CD4-positive, alpha-beta T cell treated with Interleukin-2 at 100 ng/mL for 4 hours (primary cell): ENCODE data around the gene XRRA1.
"Not testable (repeated sequence)": the region's sequence is repeated elsewhere in the genome, so short reads cannot be mapped to it uniquely, and the experiment has no call there.

Source experiments
- DNase-seq: peaks from one replicate; pipeline ENCODE4 v3.0.0-alpha.2; 2020; ENCODE audit warnings: low spot score

The XRRA1 gene

DNA sequence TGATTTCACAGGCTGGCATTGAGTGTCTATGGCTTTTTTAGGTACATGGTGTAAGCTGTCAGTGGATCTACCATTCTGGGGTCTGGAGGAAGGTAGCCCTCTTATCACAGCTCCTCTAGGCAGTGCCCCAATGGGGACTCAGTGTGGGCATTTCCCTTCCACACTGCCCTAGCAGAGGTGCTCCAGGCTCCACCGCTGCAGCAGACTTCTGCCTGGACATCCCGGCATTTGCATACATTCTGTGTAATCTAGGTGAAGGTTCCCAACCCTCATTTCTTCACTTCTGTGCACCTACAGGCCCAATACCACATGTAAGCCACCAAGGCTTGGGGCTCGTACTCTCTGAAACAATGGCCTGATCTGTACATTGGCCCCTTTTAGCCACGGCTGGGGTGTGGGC, 122.0 kb downstream of the XRRA1 start:
- no peak for DNase-seq

DNA sequence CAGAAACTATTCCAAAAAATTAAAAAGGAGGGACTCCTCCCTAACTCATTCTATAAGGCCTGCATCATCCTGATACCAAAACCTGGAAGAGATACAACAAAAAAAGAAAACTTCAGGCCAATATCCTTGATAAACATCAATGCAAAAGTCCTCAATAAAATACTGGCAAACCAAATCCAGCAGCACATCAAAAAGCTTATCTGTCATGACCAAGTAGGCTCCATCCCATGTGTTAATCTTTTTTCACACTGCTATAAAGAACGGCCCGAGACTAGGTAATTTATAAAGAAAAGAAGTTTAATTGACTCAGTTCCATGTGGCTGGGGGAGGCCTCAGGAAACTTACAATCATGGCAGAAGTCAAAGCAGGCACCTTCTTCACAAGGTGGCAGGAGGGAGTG, 123.3 kb downstream of the XRRA1 start:
- DNase-seq, result not testable (repeated sequence)

DNA sequence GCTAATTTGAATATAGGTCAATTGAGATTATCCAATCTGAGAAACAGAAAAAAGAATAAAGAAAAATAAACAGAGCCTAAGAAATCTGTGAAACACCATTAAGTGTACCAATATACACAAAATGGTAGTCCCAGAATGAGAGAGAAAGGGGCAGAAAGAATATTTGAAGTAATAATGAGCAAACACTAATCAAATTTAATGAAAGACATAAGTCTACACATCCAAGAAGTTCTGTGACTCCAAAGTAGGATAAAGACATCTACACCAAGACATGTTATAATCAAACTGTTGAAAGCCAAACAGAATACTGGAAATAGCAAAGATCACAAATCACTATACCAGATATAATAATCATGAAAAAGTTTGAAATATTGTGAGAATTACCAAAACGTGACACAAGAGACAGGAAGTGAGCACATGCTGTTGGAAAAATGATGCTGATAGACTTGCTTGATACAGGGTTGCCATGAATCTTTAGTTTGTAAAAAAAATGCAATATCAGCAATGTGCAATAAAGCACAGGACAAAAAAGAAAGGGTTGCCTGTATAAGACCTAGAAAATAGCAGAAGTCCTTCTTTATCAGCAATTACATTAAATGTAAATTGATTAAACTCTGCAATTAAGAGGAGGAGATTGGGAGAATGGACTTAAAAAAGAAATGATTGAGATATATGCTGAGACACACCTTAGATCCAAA, 124.5 kb downstream of the XRRA1 start:
- DNase-seq, result no peak

DNA sequence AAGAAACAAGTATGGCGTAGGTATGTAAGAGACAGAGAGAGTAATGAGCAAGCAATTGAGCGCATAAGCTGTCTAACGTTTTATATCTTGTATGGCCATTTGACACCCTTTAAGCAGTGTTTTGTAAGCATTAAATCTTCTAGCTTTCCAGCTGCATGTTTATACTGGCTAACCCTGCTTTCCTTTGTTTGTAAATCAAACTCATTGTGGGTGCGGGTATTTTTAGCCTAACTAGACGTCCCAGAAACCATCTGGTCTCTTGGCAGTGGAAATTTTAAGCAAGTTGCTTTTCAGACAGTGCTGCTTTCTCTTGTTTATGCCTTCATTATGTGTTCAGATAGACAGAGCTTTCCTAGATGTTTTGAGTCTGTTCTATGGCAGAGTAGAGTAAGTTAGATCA, 126.7 kb downstream of the XRRA1 start:
- DNase-seq, result no peak

DNA sequence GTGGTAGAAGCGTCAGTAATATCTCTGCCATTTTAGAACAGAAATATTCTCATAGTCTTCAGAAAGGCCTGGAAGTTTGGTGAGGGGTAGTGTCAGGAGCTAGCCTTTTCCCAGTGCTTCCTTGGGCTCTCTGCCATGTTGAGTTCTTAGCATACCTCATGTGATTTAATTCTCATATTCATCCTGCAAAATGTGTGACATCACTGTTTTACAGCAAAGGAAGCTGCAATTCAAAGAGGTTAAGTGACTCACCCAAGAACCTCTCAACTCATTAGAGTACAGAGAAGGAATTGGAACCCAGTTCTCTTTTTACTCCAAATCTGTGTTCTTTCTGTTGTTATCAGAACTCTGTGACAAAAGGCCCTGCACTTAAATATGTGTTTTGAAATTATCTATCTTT, 128.1 kb downstream of the XRRA1 start:
- DNase-seq, result no peak

DNA sequence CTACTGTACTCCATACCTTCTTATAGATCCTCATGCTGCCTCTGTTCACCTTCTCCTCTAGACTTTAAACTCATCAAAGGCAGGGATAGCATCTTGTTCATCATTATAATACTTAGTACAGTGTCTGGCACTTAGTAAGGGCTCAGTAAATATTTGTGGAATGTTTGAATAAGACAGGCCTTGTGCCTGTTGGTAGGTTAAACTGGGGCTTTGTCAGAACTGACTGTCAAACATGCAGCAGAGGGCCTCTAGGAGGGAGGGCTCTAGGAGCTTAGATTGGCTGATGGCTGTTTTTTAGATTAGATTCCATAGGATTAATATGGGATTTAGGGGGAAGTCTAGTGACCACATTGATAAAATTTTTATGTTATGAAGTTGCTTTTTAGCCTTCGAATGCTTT, 129.5 kb downstream of the XRRA1 start:
- DNase-seq, result no peak

DNA sequence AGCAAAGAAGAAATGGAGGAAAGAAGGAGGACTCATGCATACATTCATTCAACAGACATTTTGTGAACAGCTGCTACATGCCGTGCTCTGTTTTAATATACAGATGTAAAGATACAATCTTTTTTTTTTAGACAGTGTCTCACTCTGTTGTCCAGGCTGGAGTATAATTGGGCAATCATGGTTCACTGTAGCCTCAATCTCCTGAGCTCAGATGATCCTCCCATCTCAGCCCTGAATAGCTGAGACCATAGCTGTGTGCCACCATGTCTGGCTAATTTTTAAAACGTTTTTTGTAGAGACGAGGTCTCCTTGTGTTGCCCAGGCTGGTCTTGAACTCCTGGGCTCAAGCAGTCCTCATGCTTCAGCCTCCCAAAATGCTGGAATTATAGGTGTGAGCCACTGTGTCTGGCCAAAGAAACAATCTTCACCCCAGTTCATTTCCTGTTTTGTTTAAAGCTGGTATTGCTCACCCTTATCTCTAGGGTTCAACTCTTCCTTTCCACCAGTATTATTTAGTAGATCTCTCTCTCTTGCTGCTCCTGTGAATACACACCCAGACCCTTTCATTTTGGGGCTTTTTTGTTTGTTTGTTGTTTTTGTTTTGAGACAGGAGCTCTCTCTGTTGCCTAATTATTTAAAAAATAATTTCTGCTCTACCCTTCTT, 130.5 kb downstream of the XRRA1 start:
- DNase-seq, result no peak

DNA sequence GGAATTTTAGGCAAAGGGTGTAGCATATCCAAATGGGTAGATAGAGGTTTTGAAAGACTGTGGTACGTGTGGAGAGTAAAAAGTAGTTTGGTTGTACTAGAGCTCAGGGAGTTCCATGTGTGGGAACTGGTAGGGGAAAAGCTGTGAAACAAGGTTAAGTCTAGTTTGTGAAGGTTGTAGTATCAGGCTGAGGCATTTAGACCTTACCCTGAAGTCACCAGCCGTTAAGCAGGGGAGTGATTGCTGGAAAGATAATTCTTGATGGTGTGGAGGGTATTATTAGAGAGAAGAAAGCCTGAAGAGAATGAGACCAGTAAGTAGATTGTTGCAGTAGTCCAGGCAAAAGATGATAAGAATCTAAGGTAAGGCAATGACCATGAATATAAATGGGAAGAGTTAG, 132.2 kb downstream of the XRRA1 start:
- no peak for DNase-seq

DNA sequence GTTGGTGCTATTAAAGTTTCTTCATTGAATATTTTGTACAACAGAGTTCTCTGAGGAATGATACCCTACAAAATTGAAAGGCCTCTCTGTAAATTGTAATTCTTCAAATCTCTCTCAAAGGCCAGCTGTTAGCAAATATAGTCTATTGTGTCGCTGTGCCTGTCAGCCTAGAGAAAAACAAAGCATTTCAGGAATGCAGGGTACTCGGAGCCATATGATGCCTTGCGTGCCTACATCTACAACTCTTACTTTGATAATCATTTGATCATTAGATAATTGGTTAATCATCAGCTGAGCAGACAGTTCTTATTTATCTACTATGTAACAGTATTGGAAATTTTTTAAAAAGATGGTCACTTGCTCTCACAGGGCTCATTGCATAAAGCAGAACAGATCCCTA, 132.9 kb downstream of the XRRA1 start:
- no peak for DNase-seq

DNA sequence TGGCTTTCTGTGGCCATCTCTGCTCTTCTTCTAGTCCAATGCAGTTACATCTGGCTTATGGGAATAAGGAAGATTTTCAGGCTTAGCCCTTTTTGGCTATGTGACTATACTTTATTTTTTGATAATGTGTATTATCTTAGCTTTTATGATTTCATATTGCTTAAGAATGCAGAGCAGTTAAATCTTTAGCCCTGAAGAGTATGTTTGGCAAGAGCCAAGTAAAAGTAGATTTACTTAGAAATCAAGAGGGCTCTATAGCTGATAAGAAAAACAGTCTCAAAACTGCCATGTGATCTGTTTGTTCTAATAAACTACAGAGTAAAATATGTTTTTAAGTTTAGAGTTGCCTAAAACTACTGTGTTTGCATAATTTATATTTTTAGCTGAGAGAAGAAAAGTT, 139.1 kb downstream of the XRRA1 start:
- DNase-seq, result no peak

DNA sequence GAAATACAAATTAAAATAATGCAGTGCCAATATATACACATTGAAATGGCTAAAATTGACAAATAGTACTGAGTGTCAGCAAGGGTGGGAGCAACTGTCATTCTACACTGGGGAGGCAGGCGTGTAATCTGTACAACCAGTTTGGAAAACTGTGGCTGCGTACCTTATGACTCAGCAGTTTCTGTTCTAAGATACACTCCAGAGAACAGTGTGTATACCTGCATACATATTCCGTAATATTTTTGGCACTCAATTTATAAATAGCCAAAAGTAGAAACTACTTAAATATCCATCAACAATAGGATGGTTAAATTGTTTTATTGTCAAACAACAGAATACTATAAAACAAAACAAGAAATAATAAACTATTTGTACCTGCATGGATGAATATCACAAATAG, 142.6 kb downstream of the XRRA1 start:
- DNase-seq, result no peak

DNA sequence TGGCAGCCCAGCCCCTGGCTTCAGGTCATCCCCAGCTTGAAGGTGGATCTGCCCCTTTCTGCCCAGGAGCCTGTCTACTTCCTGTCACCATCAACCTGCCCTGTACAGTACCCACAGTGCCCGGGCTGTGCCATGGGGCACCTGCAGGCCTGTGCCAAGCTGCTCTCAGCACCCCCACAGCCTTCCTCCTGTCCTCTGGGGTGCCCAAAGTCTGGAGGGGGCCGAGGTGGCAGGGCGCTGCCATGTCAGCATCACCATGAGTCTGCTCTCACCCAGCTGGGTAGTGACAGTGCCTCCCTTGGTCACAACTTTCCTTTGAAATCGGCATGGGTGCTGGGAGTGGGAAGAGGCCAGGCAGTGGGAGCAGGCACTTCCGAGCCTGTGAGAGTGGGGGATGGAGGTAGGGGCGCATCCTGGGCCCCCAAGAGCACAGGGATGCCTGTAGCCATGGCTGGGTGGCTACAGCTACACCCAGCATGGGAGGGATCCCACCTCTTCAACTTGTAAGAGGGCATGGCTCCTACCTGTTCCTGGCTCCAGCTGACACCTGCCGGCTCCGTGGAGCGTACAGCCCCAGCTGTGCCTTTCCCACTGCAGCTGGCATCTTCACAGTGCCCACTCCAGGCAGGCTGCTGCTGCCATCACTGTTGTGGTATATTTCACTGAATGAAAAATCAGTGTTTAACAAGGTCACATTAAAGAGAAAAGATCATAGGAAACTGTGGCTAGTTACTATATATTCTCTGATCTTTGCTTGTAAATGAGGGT, 157.4 kb downstream of the XRRA1 start:
- DNase-seq, result no peak
